ENCODE results near the gene FMNL1.

The FMNL1 gene

GRCh38 chr17:45284176-45285140, 62.8 kb downstream of the FMNL1 start:
- DNase-seq, result no peak

- no peak for DNase-seq
Measured at GRCh38 chr17:45286286-45286685, 64.6 kb downstream of the FMNL1 start.

DNA sequence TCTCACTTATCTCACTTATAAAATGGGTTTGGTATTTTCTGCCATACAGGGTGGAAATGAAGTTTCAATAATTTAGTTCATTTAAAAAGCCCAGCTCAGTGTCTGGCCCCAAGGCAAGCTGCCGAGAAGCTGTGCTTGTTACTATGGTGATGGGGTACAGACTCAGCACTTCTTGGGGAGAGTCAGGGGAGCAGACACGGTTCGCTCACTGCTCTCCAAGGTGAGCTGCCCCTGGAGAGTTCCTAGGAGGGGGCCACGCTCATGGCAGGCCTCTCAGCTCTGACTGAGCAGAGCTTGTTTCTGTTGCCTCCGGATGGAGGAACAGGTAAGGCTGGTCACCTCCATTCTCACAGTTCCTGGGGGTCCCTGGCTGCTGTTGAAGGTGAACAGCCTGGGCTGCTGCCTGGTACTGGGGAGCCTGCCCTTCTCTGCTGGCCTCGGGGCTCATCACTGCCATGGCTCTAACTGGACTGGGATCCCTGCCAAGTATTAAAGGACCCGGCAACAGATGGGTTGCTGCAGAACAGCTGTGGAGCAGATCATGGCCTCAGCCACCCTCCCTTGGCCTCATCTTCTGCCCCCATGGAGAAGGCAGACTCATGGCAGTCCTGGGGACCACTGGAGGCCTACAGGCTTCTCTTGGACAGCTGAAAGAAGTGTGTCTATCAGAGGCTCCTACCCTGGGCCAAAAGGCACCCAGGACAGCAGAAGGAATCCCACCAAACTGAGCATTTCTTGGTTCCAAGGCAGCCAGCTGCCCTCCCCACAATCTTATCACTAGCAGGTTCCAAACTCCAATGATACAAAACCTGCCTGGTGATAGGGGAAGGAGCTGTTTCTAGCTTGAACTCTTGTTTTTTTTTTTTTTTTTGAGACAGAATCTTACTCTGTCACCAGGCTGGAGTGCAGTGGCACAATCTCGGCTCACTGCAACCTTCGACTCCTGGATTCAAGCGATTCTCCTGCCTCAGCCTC, 66.1 kb downstream of the FMNL1 start:
- peak; percentile 88 for DNase-seq

- peak; percentile 29 for DNase-seq
Measured at GRCh38 chr17:45288825-45289224, 67.1 kb downstream of the FMNL1 start.

- no peak for DNase-seq
Measured at GRCh38 chr17:45289301-45290268, 67.9 kb downstream of the FMNL1 start.

DNA sequence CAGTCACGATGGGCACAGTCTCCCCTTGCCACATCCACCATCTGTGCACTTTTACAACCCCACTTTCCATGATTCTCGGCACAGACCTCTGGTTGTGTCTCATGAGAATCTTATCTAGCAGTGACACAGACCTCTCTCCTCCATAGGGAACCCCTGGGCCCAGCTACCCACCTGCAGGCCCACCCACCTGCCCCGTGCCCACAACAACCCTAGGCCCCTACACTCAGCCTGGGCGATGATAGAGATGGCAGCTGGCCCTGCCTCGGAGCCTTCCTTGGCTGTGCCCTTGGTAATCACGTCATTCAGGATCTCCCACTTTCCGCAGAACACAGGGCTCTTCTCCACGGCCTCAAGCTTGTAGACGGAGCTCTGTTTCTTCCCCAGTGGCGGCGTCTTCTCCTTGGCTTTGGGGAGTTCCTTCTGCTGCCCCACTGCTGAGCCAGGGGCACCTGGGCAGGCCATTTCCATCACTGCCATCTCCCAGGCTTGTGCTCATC, 68.6 kb downstream of the FMNL1 start:
- DNase-seq, result peak; percentile 30

DNA sequence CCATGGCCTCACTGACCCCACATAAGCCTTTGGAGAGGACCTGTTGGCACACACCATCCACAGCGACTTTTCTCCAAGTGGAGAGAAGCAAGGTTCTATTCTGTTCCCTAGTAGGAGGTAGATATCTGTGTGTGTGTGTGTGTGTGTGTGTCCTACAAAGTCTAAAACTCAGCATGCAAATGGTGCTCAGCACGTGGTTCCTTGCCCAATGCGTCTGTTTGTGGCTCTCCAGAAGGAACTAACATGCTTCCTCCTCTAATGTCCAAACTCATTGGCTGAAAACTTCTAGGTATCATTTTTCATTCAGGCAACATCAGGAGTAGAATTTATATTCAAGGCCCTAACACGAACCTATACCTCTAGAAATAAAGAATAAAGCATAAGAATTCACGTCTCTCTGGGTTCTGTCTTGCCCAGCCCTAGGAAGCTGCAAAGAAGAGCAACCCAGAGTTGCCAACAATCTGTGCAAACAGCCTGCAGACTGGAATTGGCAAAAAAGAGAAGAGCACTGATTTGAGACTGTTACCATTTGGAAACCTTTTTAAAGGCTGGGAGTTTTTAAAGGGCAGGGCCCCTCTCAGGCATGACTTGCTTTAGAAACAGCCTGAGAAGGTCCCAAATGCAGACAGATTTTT, 69.6 kb downstream of the FMNL1 start:
- DNase-seq, result no peak

DNA sequence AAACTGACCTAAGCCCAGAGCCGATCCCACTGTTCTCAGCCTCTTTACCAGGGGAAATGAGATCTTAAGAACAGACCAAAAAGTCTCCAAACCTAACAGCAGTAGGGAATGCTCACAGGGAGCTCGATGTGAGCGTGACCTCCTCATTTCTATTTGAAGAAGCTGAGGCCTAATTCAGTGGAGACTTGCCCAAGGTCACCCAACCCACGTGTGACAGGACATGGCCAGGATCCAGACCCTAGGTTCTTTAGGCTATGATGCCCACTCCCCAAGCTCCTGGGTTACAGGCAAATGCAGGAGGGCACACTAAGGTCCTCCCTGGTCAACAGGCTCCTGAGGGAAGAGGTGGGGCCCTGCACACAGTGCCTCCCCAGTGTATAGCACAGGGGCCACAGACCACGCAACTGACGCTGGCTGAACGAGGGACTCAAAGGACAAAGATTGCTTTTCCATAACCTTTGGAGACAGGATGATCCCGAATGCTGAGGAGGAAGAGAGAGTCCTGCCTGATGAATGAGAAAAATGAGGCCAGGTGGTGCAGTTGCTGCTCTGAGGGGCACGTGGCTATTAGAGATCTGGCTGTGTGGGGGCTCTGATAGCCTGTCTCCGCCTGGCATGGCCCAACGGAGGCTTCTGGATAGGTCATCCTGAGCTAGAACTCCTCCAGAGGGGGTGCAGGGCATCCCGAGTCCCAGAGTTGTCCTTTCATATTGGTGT, 71.2 kb downstream of the FMNL1 start:
- no peak for DNase-seq

GRCh38 chr17:45293413-45294211, 71.9 kb downstream of the FMNL1 start:
- DNase-seq, result no peak

DNA sequence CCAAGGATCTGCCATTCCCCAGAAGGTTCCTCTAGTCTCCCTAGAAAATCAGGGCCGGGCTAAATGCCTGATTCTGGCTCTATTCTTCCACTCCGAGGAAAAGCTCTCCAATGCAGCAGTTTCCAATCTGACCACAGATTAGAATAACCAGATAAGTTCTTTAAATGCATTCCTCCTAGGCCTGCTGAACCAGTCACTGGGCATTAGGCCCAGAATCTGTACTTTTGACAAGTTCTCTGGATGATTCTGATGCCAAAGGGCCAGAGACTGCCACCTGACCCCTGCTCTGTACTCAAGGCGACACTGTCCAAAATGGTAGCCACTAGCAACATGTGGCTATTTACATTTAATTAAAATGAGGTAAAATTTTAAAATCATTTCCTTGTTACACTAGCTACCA, 72.8 kb downstream of the FMNL1 start:
- no peak for DNase-seq

DNA sequence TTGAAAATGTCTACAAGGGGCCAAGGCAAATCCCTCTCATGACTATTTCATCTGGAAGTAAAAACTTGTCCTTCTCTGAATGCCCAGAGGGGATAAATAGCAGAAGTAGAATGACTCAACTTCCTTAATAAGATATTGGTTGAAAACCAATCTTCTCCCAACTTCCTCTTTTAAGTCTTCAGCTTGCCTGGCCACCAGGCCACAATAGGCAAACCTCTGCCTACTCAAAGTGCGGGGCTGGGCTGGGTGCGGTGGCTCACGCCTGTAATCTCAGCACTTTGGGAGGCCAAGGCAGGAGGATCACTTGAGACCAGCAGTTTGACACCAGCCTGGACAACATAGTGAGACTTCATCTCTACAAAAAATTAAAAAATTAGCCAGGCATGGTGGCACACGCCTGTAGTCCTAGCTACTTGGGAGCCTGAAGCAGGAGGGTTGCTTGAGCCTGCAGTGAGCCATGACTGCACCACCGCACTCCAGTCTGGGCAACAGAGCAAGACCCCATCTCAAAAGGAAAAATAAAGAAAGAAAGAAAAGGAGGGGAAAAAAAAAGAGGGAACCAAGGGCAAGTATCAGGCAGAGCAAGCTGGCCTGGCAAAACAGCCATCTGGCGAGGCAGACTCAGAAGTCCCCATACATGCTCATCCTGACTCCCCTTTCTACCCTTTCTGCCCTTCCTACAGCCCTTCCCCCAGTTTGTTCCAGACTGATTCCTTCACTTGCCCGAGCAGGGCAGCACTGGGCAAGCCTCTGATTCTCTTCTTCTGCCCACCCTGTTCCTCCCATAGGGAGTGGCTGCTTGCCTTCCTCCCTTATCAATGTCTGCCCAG, 74.5 kb downstream of the FMNL1 start:
- no peak for DNase-seq

DNA sequence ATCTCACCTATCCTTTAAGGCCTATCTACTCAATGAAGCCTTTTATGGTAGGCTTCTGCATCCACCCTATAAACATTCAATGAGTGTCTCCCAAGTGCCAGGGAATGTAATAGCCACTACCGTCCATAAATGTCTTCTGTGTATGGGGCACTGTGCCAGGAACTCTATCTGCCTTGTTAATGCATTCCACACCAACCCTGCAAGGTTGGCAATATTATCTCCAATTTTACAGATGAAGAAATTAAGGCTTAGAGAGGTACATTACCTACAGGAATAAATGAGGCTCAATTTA, 75.1 kb downstream of the FMNL1 start:
- DNase-seq, result no peak

Measured in NCI-H1694 (cell line).